ENCODE measurements around the gene TMEM229B. TPM values are rescaled to one million over a fixed set of nuclear protein-coding genes. Genes with fewer than 3 reads are reported as not detected.

The TMEM229B gene
- total and polyA plus RNA-seq, 4 donors: 1.5 to 4.5 (median 2.5) TPM

GRCh38 chr14:67442139-67442906 lies 46.2 kb downstream of the TMEM229B start:
- 79 to 82% methylated on average over 8 of the region's 8 CpGs for WGBS, 2 donors
- no peak for TF ChIP-seq CTCF (IDR thresholded peaks at IDR 0.05; ENCODE audit: control extremely low read depth, extremely low read depth)
- Histone ChIP-seq H3K4me1 (ENCODE audit: control insufficient read depth in 5 of 5, insufficient read depth in 5 of 5, low read length in 5 of 5) (peaks cover 0 to 9% (median 0%) of the 10 kb centered on the region in 5 donors), H3K27me3 (ENCODE audit: control insufficient read depth in 3 of 3, insufficient read depth in 3 of 3, low read length in 2 of 3) (no peaks in the 10 kb centered on the region), H3K27ac (ENCODE audit: low read depth in 1 of 2, low read length in 1 of 2) (no peak overlapping the region), H3K9ac (ENCODE audit: insufficient read depth in 1 of 2, low read length in 2 of 2) (no peak overlapping the region), H3K36me3 (ENCODE audit: control insufficient read depth in 4 of 4, insufficient read depth in 4 of 4, low read length in 4 of 4) (no peaks in the 10 kb centered on the region), H3K4me3 (no peak overlapping the region), H3K9me3 (ENCODE audit: control insufficient read depth in 4 of 4, insufficient read depth in 3 of 4, low read length in 3 of 4) (no peaks in the 10 kb centered on the region)
- ATAC-seq (ENCODE audit: insufficient read depth, low FRiP score) (no peak), DNase-seq (no peak)

- no peak for TF ChIP-seq CTCF (IDR thresholded peaks at IDR 0.05; ENCODE audit: control extremely low read depth, extremely low read depth)
- DNase-seq (no peak), ATAC-seq (ENCODE audit: insufficient read depth, low FRiP score) (no peak)
- Histone ChIP-seq H3K27ac (ENCODE audit: low read depth in 1 of 2, low read length in 1 of 2) (peak overlapping the region in 1 of 2 donors; percentile 57), H3K4me3 (no peak overlapping the region), H3K9me3 (ENCODE audit: control insufficient read depth in 4 of 4, insufficient read depth in 3 of 4, low read length in 3 of 4) (no peaks in the 10 kb centered on the region), H3K4me1 (ENCODE audit: control insufficient read depth in 5 of 5, insufficient read depth in 5 of 5, low read length in 5 of 5) (peaks cover 0 to 5% (median 0%) of the 10 kb centered on the region in 5 donors), H3K27me3 (ENCODE audit: control insufficient read depth in 3 of 3, insufficient read depth in 3 of 3, low read length in 2 of 3) (no peaks in the 10 kb centered on the region), H3K9ac (ENCODE audit: insufficient read depth in 1 of 2, low read length in 2 of 2) (no peak overlapping the region), H3K36me3 (ENCODE audit: control insufficient read depth in 4 of 4, insufficient read depth in 4 of 4, low read length in 4 of 4) (no peaks in the 10 kb centered on the region)
- 95 to 98% methylated on average over 8 of the region's 8 CpGs for WGBS, 2 donors
These were observed 46.8 kb downstream of the TMEM229B start for GRCh38 chr14:67441672-67442071.

- peak overlapping the region in 1 of 2 donors; percentile 57 for H3K27ac ChIP-seq (ENCODE audit: low read depth in 1 of 2, low read length in 1 of 2)
- TF ChIP-seq CTCF (IDR thresholded peaks at IDR 0.05; ENCODE audit: control extremely low read depth, extremely low read depth): no peak
- no peak for ATAC-seq (ENCODE audit: insufficient read depth, low FRiP score)
- no peaks in the 10 kb centered on the region for H3K36me3 ChIP-seq (ENCODE audit: control insufficient read depth in 4 of 4, insufficient read depth in 4 of 4, low read length in 4 of 4)
- H3K9me3 ChIP-seq (ENCODE audit: control insufficient read depth in 4 of 4, insufficient read depth in 3 of 4, low read length in 3 of 4): no peaks in the 10 kb centered on the region
- peaks cover 0 to 1% (median 0%) of the 10 kb centered on the region in 5 donors for H3K4me1 ChIP-seq (ENCODE audit: control insufficient read depth in 5 of 5, insufficient read depth in 5 of 5, low read length in 5 of 5)
- H3K9ac ChIP-seq (ENCODE audit: insufficient read depth in 1 of 2, low read length in 2 of 2): no peak overlapping the region
- no peak overlapping the region for H3K4me3 ChIP-seq
- 88 to 91% methylated on average over 2 of the region's 2 CpGs for WGBS, 2 donors
- no peak for DNase-seq
- H3K27me3 ChIP-seq (ENCODE audit: control insufficient read depth in 3 of 3, insufficient read depth in 3 of 3, low read length in 2 of 3): no peaks in the 10 kb centered on the region
These were observed 47.3 kb downstream of the TMEM229B start for GRCh38 chr14:67441256-67441655.
